Measurements from ENCODE around the gene MAK.
A peak's percentile ranks its signal among the peaks of the same experiment; 100 is the strongest.

The MAK gene

GRCh38 chr6:10791673-10792072 lies 46.7 kb downstream of the MAK start:
- no peak overlapping the region for H3K4me3 ChIP-seq (ENCODE audit: low read depth, low read length)
- in situ Hi-C loops (cut with HindIII; ENCODE audit: low sequenced_read_pairs): no loop called here
- TF ChIP-seq CTCF (IDR thresholded peaks at IDR 0.05; ENCODE audit: low read depth, low read length): no peak
- no peak for DNase-seq (ENCODE audit: low read depth, low spot score)

GRCh38 chr6:10779076-10779475 lies 59.3 kb downstream of the MAK start:
- no peak for TF ChIP-seq CTCF (IDR thresholded peaks at IDR 0.05; ENCODE audit: low read depth, low read length)
- H3K4me3 ChIP-seq (ENCODE audit: low read depth, low read length): no peak overlapping the region
- DNase-seq (ENCODE audit: low read depth, low spot score): no peak
- in situ Hi-C loops (cut with HindIII; ENCODE audit: low sequenced_read_pairs): no loop called here

GRCh38 chr6:10778230-10778629 lies 60.1 kb downstream of the MAK start:
- in situ Hi-C loops (cut with HindIII; ENCODE audit: low sequenced_read_pairs): no loop called here
- TF ChIP-seq CTCF (IDR thresholded peaks at IDR 0.05; ENCODE audit: low read depth, low read length): no peak
- H3K4me3 ChIP-seq (ENCODE audit: low read depth, low read length): no peak overlapping the region
- no peak for DNase-seq (ENCODE audit: low read depth, low spot score)

- DNase-seq (ENCODE audit: low read depth, low spot score): no peak
- no peak overlapping the region for H3K4me3 ChIP-seq (ENCODE audit: low read depth, low read length)
- in situ Hi-C loops (cut with HindIII; ENCODE audit: low sequenced_read_pairs): no loop called here
- no peak for TF ChIP-seq CTCF (IDR thresholded peaks at IDR 0.05; ENCODE audit: low read depth, low read length)
Measured at GRCh38 chr6:10771371-10771894, 66.9 kb downstream of the MAK start.

GRCh38 chr6:10769419-10769818 lies 68.9 kb downstream of the MAK start:
- no peak overlapping the region for H3K4me3 ChIP-seq (ENCODE audit: low read depth, low read length)
- in situ Hi-C loops (cut with HindIII; ENCODE audit: low sequenced_read_pairs): no loop called here
- DNase-seq (ENCODE audit: low read depth, low spot score): no peak
- no peak for TF ChIP-seq CTCF (IDR thresholded peaks at IDR 0.05; ENCODE audit: low read depth, low read length)

GRCh38 chr6:10763006-10763405 lies 75.3 kb downstream of the MAK start:
- no peak overlapping the region for H3K4me3 ChIP-seq (ENCODE audit: low read depth, low read length)
- in situ Hi-C loops (cut with HindIII; ENCODE audit: low sequenced_read_pairs): no loop called here
- peak; percentile 24 for DNase-seq (ENCODE audit: low read depth, low spot score)
- no peak for TF ChIP-seq CTCF (IDR thresholded peaks at IDR 0.05; ENCODE audit: low read depth, low read length)

- TF ChIP-seq CTCF (IDR thresholded peaks at IDR 0.05; ENCODE audit: low read depth, low read length): no peak
Measured at GRCh38 chr6:10759884-10760329, 78.4 kb downstream of the MAK start.

More at GRCh38 chr6:10759884-10760329, 78.4 kb downstream of the MAK start:
- in situ Hi-C loops (cut with HindIII; ENCODE audit: low sequenced_read_pairs): no loop called here
- DNase-seq (ENCODE audit: low read depth, low spot score): peak; percentile 78
- H3K4me3 ChIP-seq (ENCODE audit: low read depth, low read length): no peak overlapping the region

All from astrocyte of the spinal cord (primary cell).